ENCODE results near the gene MYO18B.

- TF ChIP-seq, protein P1, sequence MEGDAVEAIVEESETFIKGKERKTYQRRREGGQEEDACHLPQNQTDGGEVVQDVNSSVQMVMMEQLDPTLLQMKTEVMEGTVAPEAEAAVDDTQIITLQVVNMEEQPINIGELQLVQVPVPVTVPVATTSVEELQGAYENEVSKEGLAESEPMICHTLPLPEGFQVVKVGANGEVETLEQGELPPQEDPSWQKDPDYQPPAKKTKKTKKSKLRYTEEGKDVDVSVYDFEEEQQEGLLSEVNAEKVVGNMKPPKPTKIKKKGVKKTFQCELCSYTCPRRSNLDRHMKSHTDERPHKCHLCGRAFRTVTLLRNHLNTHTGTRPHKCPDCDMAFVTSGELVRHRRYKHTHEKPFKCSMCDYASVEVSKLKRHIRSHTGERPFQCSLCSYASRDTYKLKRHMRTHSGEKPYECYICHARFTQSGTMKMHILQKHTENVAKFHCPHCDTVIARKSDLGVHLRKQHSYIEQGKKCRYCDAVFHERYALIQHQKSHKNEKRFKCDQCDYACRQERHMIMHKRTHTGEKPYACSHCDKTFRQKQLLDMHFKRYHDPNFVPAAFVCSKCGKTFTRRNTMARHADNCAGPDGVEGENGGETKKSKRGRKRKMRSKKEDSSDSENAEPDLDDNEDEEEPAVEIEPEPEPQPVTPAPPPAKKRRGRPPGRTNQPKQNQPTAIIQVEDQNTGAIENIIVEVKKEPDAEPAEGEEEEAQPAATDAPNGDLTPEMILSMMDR (IDR thresholded peaks at IDR 0.05; ENCODE audit: control extremely low read depth in 1 of 3, insufficient read depth in 1 of 3, low read depth in 1 of 3, low read length in 3 of 3) = no peak
- TF ChIP-seq ASH2L (IDR thresholded peaks at IDR 0.05; ENCODE audit: low read length) (no peak), RAD21 (IDR thresholded peaks at IDR 0.05 in 1 of 2, conservative IDR thresholded peaks at IDR 0.05 in 1 of 2; ENCODE audit: low read depth in 2 of 2, low read length in 2 of 2) (no peak), YY1 (IDR thresholded peaks at IDR 0.05; ENCODE audit: low read depth, low read length) (no peak), JUND (IDR thresholded peaks at IDR 0.05; ENCODE audit: low read length) (no peak), HDAC2 (IDR thresholded peaks at IDR 0.05; ENCODE audit: borderline replicate concordance in 1 of 2, low read depth in 2 of 2, low read length in 2 of 2) (no peak), EGR1 (IDR thresholded peaks at IDR 0.05; ENCODE audit: borderline replicate concordance, low read depth, low read length) (no peak), CREB1 (IDR thresholded peaks at IDR 0.05) (no peak), SIX5 (IDR thresholded peaks at IDR 0.05; ENCODE audit: low read depth, low read length) (no peak), SUZ12 (IDR thresholded peaks at IDR 0.05; ENCODE audit: low read length) (no peak)
- TF ChIP-seq, protein P2, sequence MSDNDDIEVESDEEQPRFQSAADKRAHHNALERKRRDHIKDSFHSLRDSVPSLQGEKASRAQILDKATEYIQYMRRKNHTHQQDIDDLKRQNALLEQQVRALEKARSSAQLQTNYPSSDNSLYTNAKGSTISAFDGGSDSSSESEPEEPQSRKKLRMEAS (IDR thresholded peaks at IDR 0.05) = no peak
- TF ChIP-seq, protein P3, sequence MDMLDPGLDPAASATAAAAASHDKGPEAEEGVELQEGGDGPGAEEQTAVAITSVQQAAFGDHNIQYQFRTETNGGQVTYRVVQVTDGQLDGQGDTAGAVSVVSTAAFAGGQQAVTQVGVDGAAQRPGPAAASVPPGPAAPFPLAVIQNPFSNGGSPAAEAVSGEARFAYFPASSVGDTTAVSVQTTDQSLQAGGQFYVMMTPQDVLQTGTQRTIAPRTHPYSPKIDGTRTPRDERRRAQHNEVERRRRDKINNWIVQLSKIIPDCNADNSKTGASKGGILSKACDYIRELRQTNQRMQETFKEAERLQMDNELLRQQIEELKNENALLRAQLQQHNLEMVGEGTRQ (IDR thresholded peaks at IDR 0.05; ENCODE audit: low read length) = no peak
Measured at GRCh38 chr22:25693268-25693565, 48.8 kb upstream of the MYO18B start.
